SK-N-SH (cell line): ENCODE results near the gene GAB2.

Experiments used
- CTCF ChIP-seq: fragments of 200-600 bp; sonication (generic); IDR thresholded peaks from 2 replicates; pipeline ENCODE4 v1.6.1; 2017; ENCODE audit warnings: antibody characterized with exemption, mild to moderate bottlenecking, moderate library complexity
- EZH2phosphoT487 ChIP-seq: fragments of 200-600 bp; sonication (generic); IDR thresholded peaks from 2 replicates; pipeline ENCODE4 v1.6.1; 2017; ENCODE audit warnings: low read depth, mixed run types, mild to moderate bottlenecking, antibody characterized with exemption, moderate library complexity, borderline replicate concordance
- FOXM1 ChIP-seq: IDR thresholded peaks from 2 replicates; pipeline ENCODE4 v1.4.0; 2012; ENCODE audit warnings: low read depth, mild to moderate bottlenecking
- NFIC ChIP-seq: IDR thresholded peaks from 2 replicates; pipeline ENCODE4 v1.4.0; 2012; ENCODE audit warnings: borderline replicate concordance
- POLR2AphosphoS5 ChIP-seq: IDR thresholded peaks from 2 replicates; pipeline ENCODE4 v1.6.1; 2012; ENCODE audit warnings: low read depth, low read length
- RAD21 ChIP-seq: IDR thresholded peaks from 2 replicates; pipeline ENCODE4 v1.6.1; 2012; ENCODE audit warnings: mild to moderate bottlenecking, low read length
- SIN3A ChIP-seq: IDR thresholded peaks from 2 replicates; pipeline ENCODE4 v1.6.1; 2012; ENCODE audit warnings: low read depth, mild to moderate bottlenecking, low read length, moderate library complexity, borderline replicate concordance
- TAF1 ChIP-seq: IDR thresholded peaks from 2 replicates; pipeline ENCODE4 v1.6.1; 2012; ENCODE audit warnings: low read depth, mild to moderate bottlenecking, low read length, moderate library complexity, borderline replicate concordance
- TF ChIP-seq, protein P1 (sequence below): IDR thresholded peaks from 2 replicates; pipeline ENCODE4 v1.4.0; 2012; ENCODE audit warnings: low read depth, borderline replicate concordance

GRCh38 chr11:78176605-78177141, 240.9 kb downstream of the GAB2 start:
- no peak for TF ChIP-seq CTCF
- TF ChIP-seq TAF1, result no peak
- TF ChIP-seq NFIC, result no peak
- no peak for TF ChIP-seq POLR2AphosphoS5
- no peak for TF ChIP-seq RAD21
- no peak for TF ChIP-seq FOXM1
- no peak for TF ChIP-seq EZH2phosphoT487
- TF ChIP-seq SIN3A, result no peak
- TF ChIP-seq, protein P1, sequence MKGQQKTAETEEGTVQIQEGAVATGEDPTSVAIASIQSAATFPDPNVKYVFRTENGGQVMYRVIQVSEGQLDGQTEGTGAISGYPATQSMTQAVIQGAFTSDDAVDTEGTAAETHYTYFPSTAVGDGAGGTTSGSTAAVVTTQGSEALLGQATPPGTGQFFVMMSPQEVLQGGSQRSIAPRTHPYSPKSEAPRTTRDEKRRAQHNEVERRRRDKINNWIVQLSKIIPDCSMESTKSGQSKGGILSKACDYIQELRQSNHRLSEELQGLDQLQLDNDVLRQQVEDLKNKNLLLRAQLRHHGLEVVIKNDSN, result no peak
